ENCODE results near the gene NUDT12.

- TF ChIP-seq CTCF (IDR thresholded peaks at IDR 0.05): no peak
- TF ChIP-seq POLR2A (IDR thresholded peaks at IDR 0.05): no peak
Observed at GRCh38 chr5:103573411-103573810, 10.8 kb upstream of the NUDT12 start.
